Astrocyte of the cerebellum (primary cell): ENCODE measurements around the gene CCL13.

Source experiments
- DNase-seq: peaks from one replicate; pipeline ENCODE4 v3.0.0-alpha.2; 2011; ENCODE audit warnings: low read depth
- H3K4me3 ChIP-seq: 2 replicates; pipeline ENCODE4 v1.5.1; 2011; ENCODE audit warnings: mild to moderate bottlenecking, low read depth, low read length, moderate library complexity
- CTCF ChIP-seq: IDR thresholded peaks from 2 replicates; pipeline ENCODE4 v1.5.1; 2012; ENCODE audit warnings: low read length, low read depth, moderate library complexity, mild to moderate bottlenecking; ENCODE audit errors: missing control alignments
- in situ Hi-C: cut with HindIII; loops from 2 replicates; pipeline ENCODE4 v1.10.0; 2017; ENCODE audit warnings: low sequenced_read_pairs

CCL13 gene

GRCh38 chr17:34368946-34369500, 12.7 kb downstream of the CCL13 start:
- no peak for TF ChIP-seq CTCF
- DNase-seq: no peak
- in situ Hi-C loops: loop anchor here (25.0 kb wide), 1 partner anchor 182 kb away; no protein-coding TSS in a partner anchor
- H3K4me3 ChIP-seq: no peak overlapping the region

GRCh38 chr17:34369571-34369970, 13.3 kb downstream of the CCL13 start:
- H3K4me3 ChIP-seq: no peak overlapping the region
- in situ Hi-C loops: loop anchor here (25.0 kb wide), 1 partner anchor 182 kb away; no protein-coding TSS in a partner anchor
- TF ChIP-seq CTCF: no peak
- DNase-seq: no peak

GRCh38 chr17:34370376-34370996, 14.2 kb downstream of the CCL13 start:
- TF ChIP-seq CTCF: no peak
- in situ Hi-C loops: loop anchor here (25.0 kb wide), 1 partner anchor 183 kb away; no protein-coding TSS in a partner anchor
- DNase-seq: no peak
- no peak overlapping the region for H3K4me3 ChIP-seq

- no peak for DNase-seq
- TF ChIP-seq CTCF: no peak
- in situ Hi-C loops: loop anchor here (25.0 kb wide), 1 partner anchor 184 kb away; no protein-coding TSS in a partner anchor
Observed at GRCh38 chr17:34370997-34371395, 14.7 kb downstream of the CCL13 start.

GRCh38 chr17:34371405-34372100, 15.3 kb downstream of the CCL13 start:
- no peak overlapping the region for H3K4me3 ChIP-seq
- in situ Hi-C loops: loop anchor here (25.0 kb wide), 1 partner anchor 184 kb away; no protein-coding TSS in a partner anchor
- TF ChIP-seq CTCF: no peak
- DNase-seq: no peak

More at GRCh38 chr17:34370997-34371395, 14.7 kb downstream of the CCL13 start:
- no peak overlapping the region for H3K4me3 ChIP-seq

- no peak for DNase-seq
- TF ChIP-seq CTCF: no peak
- H3K4me3 ChIP-seq: no peak overlapping the region
- in situ Hi-C loops: loop anchor here (25.0 kb wide), 1 partner anchor 187 kb away; no protein-coding TSS in a partner anchor
Observed at GRCh38 chr17:34374457-34374856, 18.2 kb downstream of the CCL13 start.
